ENCODE measurements around the gene SKIC2.

SKIC2 gene

GRCh38 chr6:31945507-31946369 is 13.2 kb upstream of the SKIC2 start, which contains the start of gene CFB:
CFB (plus strand) TSS chr6:31946095; CDS start chr6:31946222, 127 bp downstream.
- peaks cover 16% of the 10 kb centered on the region for H3K4me1 ChIP-seq (ENCODE audit: control insufficient read depth, insufficient read depth, low read length)
- H3K27me3 ChIP-seq (ENCODE audit: control insufficient read depth in 1 of 2, insufficient read depth in 2 of 2, low read length in 2 of 2): peaks cover 2 to 7% of the 10 kb centered on the region in 2 donors
- peak within 1 kb of the TSS; percentile 23 to 66 for H3K4me3 ChIP-seq (ENCODE audit: low read length in 2 of 2)
- no peaks in the 10 kb centered on the region for H3K36me3 ChIP-seq (ENCODE audit: control insufficient read depth in 2 of 2, insufficient read depth in 2 of 2, low read length in 2 of 2)
- peak within 1 kb of the TSS; percentile 53 for H3K27ac ChIP-seq (ENCODE audit: low read length)
- H3K9me3 ChIP-seq (ENCODE audit: control insufficient read depth in 2 of 2, low read length in 2 of 2): no peaks in the 10 kb centered on the region
- H3K9ac ChIP-seq (ENCODE audit: low read length in 2 of 2): peak within 1 kb of the TSS; percentile 4 to 64

- H3K9ac ChIP-seq (ENCODE audit: low read length in 2 of 2): peak overlapping the region; percentile 4 to 64
- H3K4me3 ChIP-seq (ENCODE audit: low read length in 2 of 2): peak overlapping the region in 1 of 2 donors; percentile 66
Observed at GRCh38 chr6:31946370-31946885, 12.5 kb upstream of the SKIC2 start.

GRCh38 chr6:31947070-31947675 is 11.8 kb upstream of the SKIC2 start:
- no peak overlapping the region for H3K9ac ChIP-seq (ENCODE audit: low read length in 2 of 2)
- H3K27ac ChIP-seq (ENCODE audit: low read length): no peak overlapping the region
- H3K36me3 ChIP-seq (ENCODE audit: control insufficient read depth in 2 of 2, insufficient read depth in 2 of 2, low read length in 2 of 2): peaks cover 7 to 8% of the 10 kb centered on the region in 2 donors
- H3K9me3 ChIP-seq (ENCODE audit: control insufficient read depth in 2 of 2, low read length in 2 of 2): no peaks in the 10 kb centered on the region
- H3K4me3 ChIP-seq (ENCODE audit: low read length in 2 of 2): no peak overlapping the region
- H3K27me3 ChIP-seq (ENCODE audit: control insufficient read depth in 1 of 2, insufficient read depth in 2 of 2, low read length in 2 of 2): peaks cover 2 to 5% of the 10 kb centered on the region in 2 donors
- peaks cover 16% of the 10 kb centered on the region for H3K4me1 ChIP-seq (ENCODE audit: control insufficient read depth, insufficient read depth, low read length)

More at GRCh38 chr6:31946370-31946885, 12.5 kb upstream of the SKIC2 start:
- H3K9me3 ChIP-seq (ENCODE audit: control insufficient read depth in 2 of 2, low read length in 2 of 2): no peaks in the 10 kb centered on the region
- H3K27me3 ChIP-seq (ENCODE audit: control insufficient read depth in 1 of 2, insufficient read depth in 2 of 2, low read length in 2 of 2): peaks cover 2 to 5% of the 10 kb centered on the region in 2 donors
- peaks cover 16% of the 10 kb centered on the region for H3K4me1 ChIP-seq (ENCODE audit: control insufficient read depth, insufficient read depth, low read length)
- H3K27ac ChIP-seq (ENCODE audit: low read length): peak overlapping the region; percentile 53
- H3K36me3 ChIP-seq (ENCODE audit: control insufficient read depth in 2 of 2, insufficient read depth in 2 of 2, low read length in 2 of 2): peaks cover 0 to 3% of the 10 kb centered on the region in 2 donors

- H3K9ac ChIP-seq (ENCODE audit: low read length in 2 of 2): no peak overlapping the region
Observed at GRCh38 chr6:31947864-31948263, 11.1 kb upstream of the SKIC2 start.

GRCh38 chr6:31948306-31948705 is 10.7 kb upstream of the SKIC2 start:
- peaks cover 16 to 18% of the 10 kb centered on the region in 2 donors for H3K36me3 ChIP-seq (ENCODE audit: control insufficient read depth in 2 of 2, insufficient read depth in 2 of 2, low read length in 2 of 2)
- no peaks in the 10 kb centered on the region for H3K9me3 ChIP-seq (ENCODE audit: control insufficient read depth in 2 of 2, low read length in 2 of 2)
- no peaks in the 10 kb centered on the region for H3K27me3 ChIP-seq (ENCODE audit: control insufficient read depth in 1 of 2, insufficient read depth in 2 of 2, low read length in 2 of 2)
- no peak overlapping the region for H3K9ac ChIP-seq (ENCODE audit: low read length in 2 of 2)
- H3K27ac ChIP-seq (ENCODE audit: low read length): no peak overlapping the region
- no peak overlapping the region for H3K4me3 ChIP-seq (ENCODE audit: low read length in 2 of 2)
- peaks cover 16% of the 10 kb centered on the region for H3K4me1 ChIP-seq (ENCODE audit: control insufficient read depth, insufficient read depth, low read length)

More at GRCh38 chr6:31947864-31948263, 11.1 kb upstream of the SKIC2 start:
- Histone ChIP-seq H3K4me3 (ENCODE audit: low read length in 2 of 2) (no peak overlapping the region), H3K36me3 (ENCODE audit: control insufficient read depth in 2 of 2, insufficient read depth in 2 of 2, low read length in 2 of 2) (peaks cover 12 to 14% of the 10 kb centered on the region in 2 donors), H3K27ac (ENCODE audit: low read length) (no peak overlapping the region), H3K4me1 (ENCODE audit: control insufficient read depth, insufficient read depth, low read length) (peaks cover 16% of the 10 kb centered on the region), H3K9me3 (ENCODE audit: control insufficient read depth in 2 of 2, low read length in 2 of 2) (no peaks in the 10 kb centered on the region), H3K27me3 (ENCODE audit: control insufficient read depth in 1 of 2, insufficient read depth in 2 of 2, low read length in 2 of 2) (peaks cover 2% of the 10 kb centered on the region in 2 donors)

- no peak overlapping the region for H3K4me3 ChIP-seq (ENCODE audit: low read length in 2 of 2)
- no peaks in the 10 kb centered on the region for H3K27me3 ChIP-seq (ENCODE audit: control insufficient read depth in 1 of 2, insufficient read depth in 2 of 2, low read length in 2 of 2)
- H3K27ac ChIP-seq (ENCODE audit: low read length): no peak overlapping the region
- H3K4me1 ChIP-seq (ENCODE audit: control insufficient read depth, insufficient read depth, low read length): peaks cover 16% of the 10 kb centered on the region
- H3K9ac ChIP-seq (ENCODE audit: low read length in 2 of 2): no peak overlapping the region
- no peaks in the 10 kb centered on the region for H3K9me3 ChIP-seq (ENCODE audit: control insufficient read depth in 2 of 2, low read length in 2 of 2)
- H3K36me3 ChIP-seq (ENCODE audit: control insufficient read depth in 2 of 2, insufficient read depth in 2 of 2, low read length in 2 of 2): peaks cover 22 to 23% of the 10 kb centered on the region in 2 donors
Observed at GRCh38 chr6:31948753-31949413, 10.1 kb upstream of the SKIC2 start.

GRCh38 chr6:31949926-31950548 is 8.9 kb upstream of the SKIC2 start:
- Histone ChIP-seq H3K36me3 (ENCODE audit: control insufficient read depth in 2 of 2, insufficient read depth in 2 of 2, low read length in 2 of 2) (peaks cover 33 to 35% of the 10 kb centered on the region in 2 donors), H3K27ac (ENCODE audit: low read length) (no peak overlapping the region), H3K4me3 (ENCODE audit: low read length in 2 of 2) (no peak overlapping the region)

GRCh38 chr6:31952140-31952805 is 6.7 kb upstream of the SKIC2 start:
- H3K36me3 ChIP-seq (ENCODE audit: control insufficient read depth in 2 of 2, insufficient read depth in 2 of 2, low read length in 2 of 2): peaks cover 44 to 45% of the 10 kb centered on the region in 2 donors
- H3K9ac ChIP-seq (ENCODE audit: low read length in 2 of 2): no peak overlapping the region
- no peaks in the 10 kb centered on the region for H3K9me3 ChIP-seq (ENCODE audit: control insufficient read depth in 2 of 2, low read length in 2 of 2)
- no peak overlapping the region for H3K4me3 ChIP-seq (ENCODE audit: low read length in 2 of 2)
- no peaks in the 10 kb centered on the region for H3K4me1 ChIP-seq (ENCODE audit: control insufficient read depth, insufficient read depth, low read length)
- peak overlapping the region; percentile 24 for H3K27ac ChIP-seq (ENCODE audit: low read length)
- no peaks in the 10 kb centered on the region for H3K27me3 ChIP-seq (ENCODE audit: control insufficient read depth in 1 of 2, insufficient read depth in 2 of 2, low read length in 2 of 2)

More at GRCh38 chr6:31949926-31950548, 8.9 kb upstream of the SKIC2 start:
- Histone ChIP-seq H3K9me3 (ENCODE audit: control insufficient read depth in 2 of 2, low read length in 2 of 2) (no peaks in the 10 kb centered on the region), H3K27me3 (ENCODE audit: control insufficient read depth in 1 of 2, insufficient read depth in 2 of 2, low read length in 2 of 2) (no peaks in the 10 kb centered on the region), H3K9ac (ENCODE audit: low read length in 2 of 2) (no peak overlapping the region), H3K4me1 (ENCODE audit: control insufficient read depth, insufficient read depth, low read length) (peaks cover 15% of the 10 kb centered on the region)

GRCh38 chr6:31952890-31953289 is 6.1 kb upstream of the SKIC2 start:
- Histone ChIP-seq H3K9me3 (ENCODE audit: control insufficient read depth in 2 of 2, low read length in 2 of 2) (no peaks in the 10 kb centered on the region), H3K27ac (ENCODE audit: low read length) (no peak overlapping the region), H3K9ac (ENCODE audit: low read length in 2 of 2) (no peak overlapping the region), H3K36me3 (ENCODE audit: control insufficient read depth in 2 of 2, insufficient read depth in 2 of 2, low read length in 2 of 2) (peaks cover 44 to 45% of the 10 kb centered on the region in 2 donors), H3K4me3 (ENCODE audit: low read length in 2 of 2) (no peak overlapping the region), H3K4me1 (ENCODE audit: control insufficient read depth, insufficient read depth, low read length) (peaks cover 3% of the 10 kb centered on the region), H3K27me3 (ENCODE audit: control insufficient read depth in 1 of 2, insufficient read depth in 2 of 2, low read length in 2 of 2) (no peaks in the 10 kb centered on the region)

Data from stomach smooth muscle (tissue), 2 donors.